HepG2 (cell line): Measurements from ENCODE around the gene SP140L. TPM values are rescaled to one million over a fixed set of nuclear protein-coding genes. Genes with fewer than 3 reads are reported as not detected.

Source experiments
- CCDC6 ChIP-seq: sonication (generic); formaldehyde crosslinking; IDR thresholded peaks from 2 replicates; pipeline ENCODE4 v1.8.1; 2022; ENCODE audit warnings: mild to moderate bottlenecking, missing genetic modification reagents, moderate library complexity
- CHD2 ChIP-seq: IDR thresholded peaks from 2 replicates; pipeline ENCODE4 v1.6.1; 2011; ENCODE audit warnings: low read depth, low read length, improper control_type of control experiment
- ERF ChIP-seq: IDR thresholded peaks from 2 replicates; pipeline ENCODE4 v1.6.1; 2018; ENCODE audit warnings: missing biosample characterization, missing genetic modification reagents
- FOXK1 ChIP-seq: sonication (generic); formaldehyde crosslinking; IDR thresholded peaks from 2 replicates; pipeline ENCODE4 v1.4.0; 2020; ENCODE audit warnings: low read depth, missing genetic modification reagents, borderline replicate concordance
- GLI4 ChIP-seq: sonication (generic); formaldehyde crosslinking; IDR thresholded peaks from 2 replicates; pipeline ENCODE4 v1.5.1; 2020; ENCODE audit warnings: missing genetic modification reagents, mild to moderate bottlenecking, moderate library complexity, borderline replicate concordance
- JARID2 ChIP-seq: sonication (generic); formaldehyde crosslinking; IDR thresholded peaks from 2 replicates; pipeline ENCODE4 v1.8.1; 2023; ENCODE audit warnings: missing genetic modification reagents, inconsistent platforms; ENCODE audit not compliant: insufficient replicate concordance
- MXI1 ChIP-seq: IDR thresholded peaks from 3 replicates; pipeline ENCODE4 v1.6.1; 2012; ENCODE audit warnings: low read depth, low read length, inconsistent platforms, borderline replicate concordance
- NPAS2 ChIP-seq: sonication (generic); formaldehyde crosslinking; IDR thresholded peaks from 2 replicates; pipeline ENCODE4 v1.8.0; 2022; ENCODE audit warnings: mild to moderate bottlenecking, missing genetic modification reagents, borderline replicate concordance
- PAXIP1 ChIP-seq: sonication (generic); formaldehyde crosslinking; conservative IDR thresholded peaks from 2 replicates; pipeline ENCODE4 v1.4.0; 2020; ENCODE audit warnings: mild to moderate bottlenecking, missing genetic modification reagents, moderate library complexity
- POLR2A ChIP-seq, 2 experiments: IDR thresholded peaks; 2 replicates each; pipeline ENCODE4 v1.6.1; 2011; ENCODE audit warnings: low read depth in 2 of 2, low read length in 2 of 2, mild to moderate bottlenecking in 1 of 2, moderate library complexity in 1 of 2; ENCODE audit not compliant: insufficient read depth in 1 of 2
- PRDM15 ChIP-seq: sonication (generic); formaldehyde crosslinking; IDR thresholded peaks from 2 replicates; pipeline ENCODE4 v1.4.0; 2020; ENCODE audit warnings: missing genetic modification reagents
- YEATS4 ChIP-seq: sonication (generic); formaldehyde crosslinking; IDR thresholded peaks from 2 replicates; pipeline ENCODE4 v1.4.0; 2020; ENCODE audit warnings: missing genetic modification reagents, borderline replicate concordance
- ZBTB3 ChIP-seq: sonication (generic); formaldehyde crosslinking; IDR thresholded peaks from 2 replicates; pipeline ENCODE4 v1.4.0; 2020; ENCODE audit warnings: low read depth, mild to moderate bottlenecking, moderate library complexity, missing genetic modification reagents, borderline replicate concordance
- ZNF17 ChIP-seq: sonication (generic); formaldehyde crosslinking; IDR thresholded peaks from 2 replicates; pipeline ENCODE4 v1.5.0; 2020; ENCODE audit warnings: mild to moderate bottlenecking, missing genetic modification reagents
- ZNF841 ChIP-seq: sonication (generic); formaldehyde crosslinking; IDR thresholded peaks from 2 replicates; pipeline ENCODE4 v1.8.1; 2023; ENCODE audit warnings: missing genetic modification reagents, borderline replicate concordance
- polyA plus RNA-seq, 8 experiments: library from polyadenylated mRNA; depleted of rRNA in 3 of 8; stranded (reverse) in 7 of 8; unstranded in 1 of 8; fragments of >200 nt; fragmentation: Illumina TruSeq in 4 of 8; extraction: Trizol in 4 of 8; gene quantifications; 2 replicates each; pipeline versions ENCODE4 v1.2.1 to v1.2.3, GENCODE V29; 2011 to 2016; ENCODE audit warnings: low read depth in 4 of 8, missing spikeins in 1 of 8, mixed read lengths in 1 of 8; ENCODE audit not compliant: insufficient read depth in 1 of 8
- total RNA-seq, 5 experiments: library from RNA; depleted of rRNA; stranded (reverse); fragments of >200 nt; fragmentation: Illumina TruSeq; extraction: Trizol; gene quantifications; 2 replicates each; pipeline ENCODE4 v1.2.3, GENCODE V29; 2016; ENCODE audit warnings: low read depth in 1 of 5
- TF ChIP-seq, protein P1 (sequence below): sonication (generic); formaldehyde crosslinking; IDR thresholded peaks from 2 replicates; pipeline ENCODE4 v1.4.0; 2020; ENCODE audit warnings: missing genetic modification reagents, low read depth, mild to moderate bottlenecking, borderline replicate concordance
- TF ChIP-seq, protein P2 (sequence below): sonication (generic); formaldehyde crosslinking; IDR thresholded peaks from 2 replicates; pipeline ENCODE4 v1.8.1; 2022; ENCODE audit warnings: low read depth, mild to moderate bottlenecking, missing genetic modification reagents

SP140L gene
- total and polyA plus RNA-seq, 2 of the 13 experiments (the other 11 are each of a cell fraction or from before 2014, with no cell fraction given): 10.9 to 17.5 TPM

DNA sequence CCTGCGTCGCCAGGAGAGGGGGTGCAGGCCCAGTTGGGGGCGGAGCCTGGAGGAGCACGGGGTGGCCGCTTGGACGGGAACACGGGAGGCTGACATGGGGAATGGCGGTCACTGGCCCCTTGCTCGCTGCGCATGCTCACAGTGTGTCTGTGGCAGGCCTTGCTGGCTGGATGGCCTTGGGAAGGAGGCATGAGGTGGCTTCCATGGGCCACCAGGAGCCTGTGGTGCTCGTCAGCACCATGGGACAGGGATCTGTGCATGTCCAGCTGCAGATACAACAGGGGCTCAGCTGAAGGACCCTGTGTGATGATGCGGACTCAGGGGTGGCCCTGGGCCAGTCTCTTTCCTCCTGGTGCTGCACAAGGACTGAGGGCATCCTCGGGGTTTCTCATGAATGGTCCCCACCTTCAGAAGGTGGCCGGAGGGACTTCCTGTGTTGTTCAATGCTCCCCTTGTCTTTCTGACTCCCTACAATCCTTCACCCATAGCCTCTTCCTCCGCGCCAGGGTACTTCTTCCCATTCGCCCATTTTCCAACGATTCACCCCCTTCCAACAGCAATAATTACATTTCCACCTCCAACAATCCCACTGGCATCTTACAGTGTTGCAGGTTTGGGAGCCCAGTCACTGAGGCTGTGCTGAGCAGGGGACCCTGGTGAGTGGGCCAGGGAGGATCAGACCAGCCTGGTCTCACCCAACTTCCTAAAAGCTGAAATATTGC lies 3.4 kb upstream of the SP140L start (continued):
- TF ChIP-seq PAXIP1 (CRISPR knock-in tag) (0 out of 2 replicates have a peak, but pooled peaks have one; percentile 14), ZNF841 (CRISPR knock-in tag) (no peak), FOXK1 (CRISPR knock-in tag) (peak; percentile 52; the same call in 1 of the 2 replicates), GLI4 (CRISPR knock-in tag) (no peak), ERF (CRISPR knock-in tag) (peak; percentile 85; the same call in 1 of the 2 replicates), YEATS4 (no peak), CHD2 (no peak), ZNF17 (CRISPR knock-in tag) (no peak), PRDM15 (CRISPR knock-in tag) (peak; percentile 51; the same call in 1 of the 2 replicates), ZBTB3 (CRISPR knock-in tag) (no peak), CCDC6 (CRISPR knock-in tag) (peak; percentile 46; the same call in 1 of the 2 replicates), POLR2A (IDR thresholded peaks at IDR 0.05; ENCODE audit: insufficient read depth in 1 of 2, low read depth in 2 of 2, low read length in 2 of 2) (peak; percentile 52 to 60; a peak in 2 of 4 replicates), MXI1 (peak; percentile 42; the same call in 1 of the 3 replicates), NPAS2 (CRISPR knock-in tag) (no peak), JARID2 (CRISPR knock-in tag) (no peak)
- TF ChIP-seq, protein P1, sequence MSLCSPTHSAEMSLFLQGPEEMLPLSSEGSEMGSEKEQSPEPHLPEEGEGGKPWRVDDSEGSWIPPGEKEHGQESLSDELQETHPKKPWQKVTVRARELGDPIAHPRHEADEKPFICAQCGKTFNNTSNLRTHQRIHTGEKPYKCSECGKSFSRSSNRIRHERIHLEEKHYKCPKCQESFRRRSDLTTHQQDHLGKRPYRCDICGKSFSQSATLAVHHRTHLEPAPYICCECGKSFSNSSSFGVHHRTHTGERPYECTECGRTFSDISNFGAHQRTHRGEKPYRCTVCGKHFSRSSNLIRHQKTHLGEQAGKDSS: peak; percentile 68; the same call in 1 of the 2 replicates
- TF ChIP-seq, protein P2, sequence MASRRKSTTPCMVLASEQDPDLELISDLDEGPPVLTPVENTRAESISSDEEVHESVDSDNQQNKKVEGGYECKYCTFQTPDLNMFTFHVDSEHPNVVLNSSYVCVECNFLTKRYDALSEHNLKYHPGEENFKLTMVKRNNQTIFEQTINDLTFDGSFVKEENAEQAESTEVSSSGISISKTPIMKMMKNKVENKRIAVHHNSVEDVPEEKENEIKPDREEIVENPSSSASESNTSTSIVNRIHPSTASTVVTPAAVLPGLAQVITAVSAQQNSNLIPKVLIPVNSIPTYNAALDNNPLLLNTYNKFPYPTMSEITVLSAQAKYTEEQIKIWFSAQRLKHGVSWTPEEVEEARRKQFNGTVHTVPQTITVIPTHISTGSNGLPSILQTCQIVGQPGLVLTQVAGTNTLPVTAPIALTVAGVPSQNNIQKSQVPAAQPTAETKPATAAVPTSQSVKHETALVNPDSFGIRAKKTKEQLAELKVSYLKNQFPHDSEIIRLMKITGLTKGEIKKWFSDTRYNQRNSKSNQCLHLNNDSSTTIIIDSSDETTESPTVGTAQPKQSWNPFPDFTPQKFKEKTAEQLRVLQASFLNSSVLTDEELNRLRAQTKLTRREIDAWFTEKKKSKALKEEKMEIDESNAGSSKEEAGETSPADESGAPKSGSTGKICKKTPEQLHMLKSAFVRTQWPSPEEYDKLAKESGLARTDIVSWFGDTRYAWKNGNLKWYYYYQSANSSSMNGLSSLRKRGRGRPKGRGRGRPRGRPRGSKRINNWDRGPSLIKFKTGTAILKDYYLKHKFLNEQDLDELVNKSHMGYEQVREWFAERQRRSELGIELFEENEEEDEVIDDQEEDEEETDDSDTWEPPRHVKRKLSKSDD: 0 out of 2 replicates have a peak, but pooled peaks have one; percentile 60
